Activated T-cell treated with anti-CD3 and anti-CD28 coated beads for 4 hours (primary cell): ENCODE data around the gene ILKAP.

Source experiments
- DNase-seq: peaks from one replicate; pipeline ENCODE4 v3.0.0-alpha.2; 2020

The ILKAP gene

DNA sequence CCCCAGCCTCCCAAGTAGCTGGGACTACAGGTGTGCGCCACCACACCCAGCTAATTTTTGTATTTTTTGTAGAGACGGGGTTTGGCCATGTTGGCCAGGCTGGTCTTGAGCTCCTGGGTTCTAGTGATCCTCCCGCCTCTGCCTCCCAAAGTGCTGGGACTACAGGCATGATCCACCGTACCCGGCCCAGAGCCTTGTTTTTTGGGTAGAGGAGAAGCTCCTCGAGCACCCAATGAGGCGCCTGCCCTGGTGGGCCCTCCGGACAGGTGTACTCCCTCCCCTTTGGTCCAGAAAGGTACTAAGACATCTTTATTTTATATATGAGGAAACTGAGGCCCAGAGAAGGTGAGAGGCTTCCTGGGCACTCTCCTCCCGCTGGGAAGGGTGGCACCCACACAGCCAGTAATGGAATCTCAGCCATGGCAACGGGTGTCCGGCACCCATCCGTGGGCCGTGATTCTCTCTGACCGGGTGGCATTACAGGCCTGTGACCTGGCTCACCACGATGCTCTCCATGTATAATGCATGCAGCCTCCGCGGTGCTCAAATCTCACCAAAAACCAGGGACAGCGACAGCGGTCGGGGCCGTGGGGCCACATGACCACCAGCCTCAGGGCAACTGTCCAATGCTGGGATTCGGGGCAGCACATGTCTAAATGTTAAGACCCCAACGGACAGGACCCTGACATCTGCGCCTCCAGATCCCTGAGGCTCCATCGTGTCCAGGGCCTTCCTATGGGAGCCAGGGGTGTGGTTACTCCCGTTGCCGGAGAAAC is 81.8 kb downstream of the ILKAP start:
- no peak for DNase-seq

DNA sequence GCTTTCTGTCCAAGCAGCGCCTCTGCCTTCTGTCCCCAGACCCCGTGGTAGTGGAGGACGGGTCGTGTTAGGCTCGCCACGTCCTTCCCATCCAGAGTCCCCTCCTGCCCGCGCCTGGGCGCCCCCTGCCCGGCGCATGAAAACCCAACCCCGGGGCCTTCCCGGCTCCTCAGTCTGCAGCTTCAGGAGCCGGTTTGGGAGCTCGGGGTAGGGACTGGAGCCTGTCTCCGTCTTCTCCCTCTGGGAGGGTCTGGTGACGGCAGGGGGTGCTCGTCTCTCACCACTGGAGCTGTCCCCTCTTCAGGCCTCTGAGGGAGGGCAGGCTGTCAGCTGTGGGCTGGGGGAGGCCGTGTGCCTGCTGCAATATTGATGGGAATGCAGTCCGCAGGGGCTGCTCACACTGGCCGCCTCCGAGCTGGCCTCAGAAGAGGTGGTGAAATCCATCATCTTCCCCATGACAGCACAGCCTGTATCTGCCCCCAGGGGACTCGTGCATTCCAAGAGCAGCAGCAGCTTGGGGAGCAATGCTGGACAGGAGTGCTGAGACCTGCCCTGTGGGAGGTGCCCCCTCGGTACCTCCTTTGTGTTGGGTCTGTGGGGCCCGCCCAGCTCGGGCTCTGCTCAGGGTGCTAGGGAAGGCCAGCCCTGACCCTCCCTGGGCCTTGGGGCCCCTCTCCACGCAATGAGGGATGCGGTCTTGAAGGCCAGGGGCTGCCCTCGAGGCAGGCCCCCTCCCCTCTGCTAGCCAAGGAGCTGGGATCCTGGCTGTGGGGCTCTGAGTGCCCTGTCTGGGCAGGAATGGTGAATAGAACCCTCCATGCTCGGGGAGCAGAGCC is 82.8 kb downstream of the ILKAP start:
- DNase-seq = no peak
